ENCODE results near the gene SEC63. TPM values are rescaled to one million over a fixed set of nuclear protein-coding genes. Genes with fewer than 3 reads are reported as not detected.

Gene SEC63, protein sequence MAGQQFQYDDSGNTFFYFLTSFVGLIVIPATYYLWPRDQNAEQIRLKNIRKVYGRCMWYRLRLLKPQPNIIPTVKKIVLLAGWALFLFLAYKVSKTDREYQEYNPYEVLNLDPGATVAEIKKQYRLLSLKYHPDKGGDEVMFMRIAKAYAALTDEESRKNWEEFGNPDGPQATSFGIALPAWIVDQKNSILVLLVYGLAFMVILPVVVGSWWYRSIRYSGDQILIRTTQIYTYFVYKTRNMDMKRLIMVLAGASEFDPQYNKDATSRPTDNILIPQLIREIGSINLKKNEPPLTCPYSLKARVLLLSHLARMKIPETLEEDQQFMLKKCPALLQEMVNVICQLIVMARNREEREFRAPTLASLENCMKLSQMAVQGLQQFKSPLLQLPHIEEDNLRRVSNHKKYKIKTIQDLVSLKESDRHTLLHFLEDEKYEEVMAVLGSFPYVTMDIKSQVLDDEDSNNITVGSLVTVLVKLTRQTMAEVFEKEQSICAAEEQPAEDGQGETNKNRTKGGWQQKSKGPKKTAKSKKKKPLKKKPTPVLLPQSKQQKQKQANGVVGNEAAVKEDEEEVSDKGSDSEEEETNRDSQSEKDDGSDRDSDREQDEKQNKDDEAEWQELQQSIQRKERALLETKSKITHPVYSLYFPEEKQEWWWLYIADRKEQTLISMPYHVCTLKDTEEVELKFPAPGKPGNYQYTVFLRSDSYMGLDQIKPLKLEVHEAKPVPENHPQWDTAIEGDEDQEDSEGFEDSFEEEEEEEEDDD
- total RNA-seq = 46.4 TPM

GRCh38 chr6:107957909-107958688 is at the start of gene SEC63:
Gene SEC63, minus strand, starts transcription at chr6:107958208. Its CDS starts 199 bp downstream, at chr6:107958009.

Small RNAs within 50 kb of the gene (small RNA-seq; reads per million reads assigned to genes)
- gene MTHFD2P3 = not detected
- not detected for gene RF00045
- not detected for gene RNU6-437P

Other genes with a start within 250 kb of the SEC63 start
- 8.1 TPM for gene SCML4, start 133.9 kb downstream of the SEC63 start, total RNA-seq
- gene OSTM1, start 116.5 kb upstream of the SEC63 start, total RNA-seq = 59.1 TPM
- 11.1 TPM for gene NR2E1, start 207.8 kb upstream of the SEC63 start, total RNA-seq

Data from diencephalon (tissue), 1 donor.